Activated naive CD4-positive, alpha-beta T cell treated with anti-CD3 and anti-CD28 coated beads, Interleukin-2, amount 50 U/mL, for 24 hours (primary cell): Measurements from ENCODE around the gene TIMM10B.
A peak's percentile ranks its signal among the peaks of the same experiment; 100 is the strongest.

Experiments used
- H3K27ac Mint-ChIP-seq: one replicate; pipeline ENCODE4 v1.8.0; 2021; ENCODE audit warnings: mild to moderate bottlenecking, mixed read lengths
- H3K27me3 Mint-ChIP-seq: one replicate; pipeline ENCODE4 v1.8.0; 2021; ENCODE audit warnings: mixed read lengths
- H3K36me3 Mint-ChIP-seq: one replicate; pipeline ENCODE4 v1.8.0; 2021; ENCODE audit warnings: mixed read lengths
- H3K4me1 Mint-ChIP-seq: one replicate; pipeline ENCODE4 v1.8.0; 2021; ENCODE audit warnings: mixed read lengths
- H3K4me3 Mint-ChIP-seq: one replicate; pipeline ENCODE4 v1.8.0; 2021; ENCODE audit warnings: mild to moderate bottlenecking, mixed read lengths
- H3K9me3 Mint-ChIP-seq: one replicate; pipeline ENCODE4 v1.8.0; 2021; ENCODE audit warnings: mixed read lengths

TIMM10B gene

GRCh38 chr11:6457581-6458320 is 23.6 kb upstream of the TIMM10B start:
- Mint-ChIP-seq H3K4me3 (no peak overlapping the region), H3K4me1 (no peaks in the 10 kb centered on the region), H3K27me3 (no peaks in the 10 kb centered on the region), H3K9me3 (no peaks in the 10 kb centered on the region), H3K27ac (no peak overlapping the region), H3K36me3 (peaks cover 3% of the 10 kb centered on the region)

GRCh38 chr11:6458352-6459098 is 22.8 kb upstream of the TIMM10B start:
- H3K27ac Mint-ChIP-seq = no peak overlapping the region
- H3K27me3 Mint-ChIP-seq = no peaks in the 10 kb centered on the region
- peaks cover 5% of the 10 kb centered on the region for H3K36me3 Mint-ChIP-seq

GRCh38 chr11:6459099-6459450 is 22.2 kb upstream of the TIMM10B start:
- Mint-ChIP-seq H3K36me3 (peaks cover 9% of the 10 kb centered on the region), H3K4me3 (no peak overlapping the region), H3K9me3 (no peaks in the 10 kb centered on the region), H3K27me3 (no peaks in the 10 kb centered on the region), H3K27ac (no peak overlapping the region), H3K4me1 (no peaks in the 10 kb centered on the region)

More at GRCh38 chr11:6458352-6459098, 22.8 kb upstream of the TIMM10B start:
- Mint-ChIP-seq H3K4me3 (no peak overlapping the region), H3K4me1 (no peaks in the 10 kb centered on the region), H3K9me3 (no peaks in the 10 kb centered on the region)

GRCh38 chr11:6468712-6469495 is 12.4 kb upstream of the TIMM10B start:
- Mint-ChIP-seq H3K27ac (no peak overlapping the region), H3K9me3 (no peaks in the 10 kb centered on the region), H3K4me1 (peaks cover 17% of the 10 kb centered on the region), H3K4me3 (no peak overlapping the region), H3K36me3 (peaks cover 6% of the 10 kb centered on the region), H3K27me3 (no peaks in the 10 kb centered on the region)

GRCh38 chr11:6469599-6469998 is 11.7 kb upstream of the TIMM10B start:
- Mint-ChIP-seq H3K4me3 (no peak overlapping the region), H3K9me3 (no peaks in the 10 kb centered on the region), H3K36me3 (peaks cover 6% of the 10 kb centered on the region), H3K27me3 (no peaks in the 10 kb centered on the region), H3K4me1 (peaks cover 24% of the 10 kb centered on the region), H3K27ac (no peak overlapping the region)

- Mint-ChIP-seq H3K36me3 (peaks cover 1% of the 10 kb centered on the region), H3K4me3 (peak overlapping the region; percentile 77), H3K27me3 (no peaks in the 10 kb centered on the region), H3K4me1 (peaks cover 30% of the 10 kb centered on the region), H3K27ac (no peak overlapping the region), H3K9me3 (no peaks in the 10 kb centered on the region)
Measured at GRCh38 chr11:6472934-6473333, 8.4 kb upstream of the TIMM10B start.

- Mint-ChIP-seq H3K4me1 (peaks cover 30% of the 10 kb centered on the region), H3K27ac (peak within 1 kb of the TSS; percentile 53), H3K9me3 (no peaks in the 10 kb centered on the region), H3K27me3 (no peaks in the 10 kb centered on the region), H3K36me3 (peaks cover 1% of the 10 kb centered on the region), H3K4me3 (peak within 1 kb of the TSS; percentile 86)
Measured at GRCh38 chr11:6473451-6474412, 7.6 kb upstream of the TIMM10B start, which contains the start of gene TRIM3. TRIM3 (minus strand) TSS chr11:6473941; CDS start chr11:6465695, 8,246 bp downstream.

GRCh38 chr11:6474413-6474792 is 6.9 kb upstream of the TIMM10B start:
- H3K4me3 Mint-ChIP-seq = peak overlapping the region; percentile 81
- no peaks in the 10 kb centered on the region for H3K27me3 Mint-ChIP-seq
- H3K36me3 Mint-ChIP-seq = peaks cover 1% of the 10 kb centered on the region
- no peaks in the 10 kb centered on the region for H3K9me3 Mint-ChIP-seq
- peak overlapping the region; percentile 53 for H3K27ac Mint-ChIP-seq
- H3K4me1 Mint-ChIP-seq = peaks cover 34% of the 10 kb centered on the region

- Mint-ChIP-seq H3K27ac (peak overlapping the region; percentile 20), H3K9me3 (no peaks in the 10 kb centered on the region), H3K4me3 (peak overlapping the region; percentile 81), H3K36me3 (peaks cover 3% of the 10 kb centered on the region), H3K4me1 (peaks cover 39% of the 10 kb centered on the region), H3K27me3 (no peaks in the 10 kb centered on the region)
Measured at GRCh38 chr11:6474806-6475500, 6.3 kb upstream of the TIMM10B start.

GRCh38 chr11:6475936-6476335 is 5.4 kb upstream of the TIMM10B start:
- Mint-ChIP-seq H3K27ac (peak overlapping the region; percentile 83), H3K27me3 (no peaks in the 10 kb centered on the region), H3K4me3 (no peak overlapping the region), H3K36me3 (peaks cover 4% of the 10 kb centered on the region), H3K9me3 (no peaks in the 10 kb centered on the region), H3K4me1 (peaks cover 48% of the 10 kb centered on the region)

GRCh38 chr11:6476571-6476970 is 4.7 kb upstream of the TIMM10B start:
- H3K36me3 Mint-ChIP-seq = peaks cover 4% of the 10 kb centered on the region
- no peak overlapping the region for H3K4me3 Mint-ChIP-seq

GRCh38 chr11:6480299-6480914 is 894 bp upstream of the TIMM10B start:
- Mint-ChIP-seq H3K27ac (peak overlapping the region; percentile 89), H3K4me1 (peaks cover 36% of the 10 kb centered on the region)

More at GRCh38 chr11:6476571-6476970, 4.7 kb upstream of the TIMM10B start:
- H3K27me3 Mint-ChIP-seq = no peaks in the 10 kb centered on the region
- H3K9me3 Mint-ChIP-seq = no peaks in the 10 kb centered on the region
- no peak overlapping the region for H3K27ac Mint-ChIP-seq
- peaks cover 46% of the 10 kb centered on the region for H3K4me1 Mint-ChIP-seq

GRCh38 chr11:6481924-6482275 is 599 bp downstream of the TIMM10B start:
- H3K36me3 Mint-ChIP-seq = peaks cover 13% of the 10 kb centered on the region
- H3K27ac Mint-ChIP-seq = peak overlapping the region; percentile 48
- no peaks in the 10 kb centered on the region for H3K27me3 Mint-ChIP-seq
- H3K4me1 Mint-ChIP-seq = peaks cover 34% of the 10 kb centered on the region
- peak overlapping the region; percentile 88 for H3K4me3 Mint-ChIP-seq
- no peaks in the 10 kb centered on the region for H3K9me3 Mint-ChIP-seq

More at GRCh38 chr11:6480299-6480914, 894 bp upstream of the TIMM10B start:
- Mint-ChIP-seq H3K36me3 (peaks cover 13% of the 10 kb centered on the region), H3K27me3 (no peaks in the 10 kb centered on the region), H3K9me3 (no peaks in the 10 kb centered on the region), H3K4me3 (peak overlapping the region; percentile 88)

GRCh38 chr11:6482441-6482840 is 1.1 kb downstream of the TIMM10B start:
- no peaks in the 10 kb centered on the region for H3K27me3 Mint-ChIP-seq
- H3K27ac Mint-ChIP-seq = peak overlapping the region; percentile 76
- peak overlapping the region; percentile 88 for H3K4me3 Mint-ChIP-seq
- peaks cover 13% of the 10 kb centered on the region for H3K36me3 Mint-ChIP-seq
- peaks cover 34% of the 10 kb centered on the region for H3K4me1 Mint-ChIP-seq
- H3K9me3 Mint-ChIP-seq = no peaks in the 10 kb centered on the region
